Ovary (tissue), 9 donors: ENCODE results near the gene DTX1. TPM values are rescaled to one million over a fixed set of nuclear protein-coding genes. Genes with fewer than 3 reads are reported as not detected.

Source experiments
- DNase-seq, 5 donors: peaks; one replicate each; pipeline ENCODE4 v3.0.0-alpha.2; 2019 to 2020
- H3K27ac ChIP-seq, 2 donors: fragments of 200-600 bp; one replicate each; pipeline versions ENCODE4 v1.5.1 to v1.8.0; 2019 to 2022
- H3K27me3 ChIP-seq: fragments of 200-600 bp; one replicate; pipeline ENCODE4 v1.8.0; 2022
- H3K36me3 ChIP-seq: fragments of 200-600 bp; sonication (generic); one replicate; pipeline ENCODE4 v1.5.1; 2019
- H3K4me1 ChIP-seq: one replicate; pipeline ENCODE4 v1.8.1; 2013; ENCODE audit warnings: mild to moderate bottlenecking, moderate library complexity; ENCODE audit not compliant: insufficient read depth
- H3K4me3 ChIP-seq: fragments of 200-600 bp; sonication (generic); one replicate; pipeline ENCODE4 v1.5.1; 2017
- H3K9me3 ChIP-seq, 2 donors: fragments of 200-600 bp in 1 of 2; sonication (generic) in 1 of 2; one replicate each; pipeline versions ENCODE4 v1.5.1 to v1.8.1; 2013 to 2019; ENCODE audit warnings: mild to moderate bottlenecking in 1 of 2, moderate library complexity in 1 of 2
- CTCF ChIP-seq, 3 donors: fragments of 450-650 bp in 2 of 3; fragments of 200-600 bp in 1 of 3; IDR thresholded peaks; one replicate each; pipeline versions ENCODE4 v1.5.1 to v1.8.0; 2016 to 2022; ENCODE audit warnings: antibody characterized with exemption in 3 of 3, mild to moderate bottlenecking in 1 of 3
- EP300 ChIP-seq: sonication (generic); formaldehyde crosslinking; IDR thresholded peaks from one replicate; pipeline ENCODE4 v1.6.1; 2017; ENCODE audit warnings: antibody characterized with exemption
- POLR2A ChIP-seq: fragments of 450-650 bp; IDR thresholded peaks from one replicate; pipeline ENCODE4 v1.6.1; 2017; ENCODE audit warnings: antibody characterized with exemption, mild to moderate bottlenecking, moderate library complexity
- WGBS, 3 donors: extraction: QIAGEN DNeasy Blood & Tissue Kit in 1 of 3; methylation state at CpG; one replicate each; pipeline versions ENCODE4 v1.1.5 to v1.1.7; 2013 to 2017; 5-methylcytosine and 5-hydroxymethylcytosine counted together
- intact Hi-C, 4 donors: fragments of 100-400 bp; cut with DNase I; formaldehyde crosslinking; loops; one replicate each; pipeline versions ENCODE4 v1.11.0 to v1.15.1; 2022 to 2023
- polyA plus RNA-seq, 2 donors: library from polyadenylated mRNA; stranded (reverse); fragments of 200-250 nt in 1 of 2; fragments of 350-450 nt in 1 of 2; fragmentation: Illumina TruSeq in 1 of 2; extraction: RNeasy Lipid Tissue Mini Kit (QIAGEN cat#74804) in 1 of 2; gene quantifications; one replicate each; pipeline ENCODE4 v1.2.3, GENCODE V29; 2013 to 2014
- total RNA-seq, 7 donors: library from RNA; depleted of rRNA in 2 of 7; stranded (reverse); fragments of >200 nt in 2 of 7; fragmentation: NEBNext Ultra II Directional in 3 of 7; extraction: Animal tissue kit (Norgen Biotek cat#: 25700) in 3 of 7; gene quantifications; one replicate each; pipeline versions ENCODE4 v1.1.0 to v1.2.4, GENCODE V29; 2016 to 2023
- donor health status: DM: no; HTN: no; CAD: no; lungs with moderate emphysema.
- donor health status: DM: no; HTN: no; CAD: no.
- donor health status: Bipolar disorder and iron deficiency.
- donor health status: DM: yes; HTN: yes; CAD: no.
- donor health status: DM: no; HTN: no; CAD: no.
- donor health status: DM: yes; HTN: yes; CAD: no.

Gene DTX1
- total and polyA plus RNA-seq, 9 donors = 0.56 to 5.5 (median 1.6) TPM

- intact Hi-C loops = no loop called here
- no peak for DNase-seq
- Histone ChIP-seq H3K27me3 (no peaks in the 10 kb centered on the region), H3K27ac (no peak overlapping the region), H3K9me3 (no peaks in the 10 kb centered on the region), H3K4me3 (no peak overlapping the region), H3K36me3 (no peaks in the 10 kb centered on the region), H3K4me1 (no peaks in the 10 kb centered on the region)
- no peak for TF ChIP-seq EP300
- no peak for TF ChIP-seq CTCF (IDR thresholded peaks at IDR 0.05)
- no peak for TF ChIP-seq POLR2A
- 84 to 96% (median 95%) methylated on average over 3 of the region's 3 CpGs for WGBS, 3 donors
Observed at GRCh38 chr12:113088037-113088436, 31.5 kb downstream of the DTX1 start.

- TF ChIP-seq EP300 (no peak), POLR2A (no peak), CTCF (IDR thresholded peaks at IDR 0.05) (no peak)
- no peak overlapping the region for H3K4me3 ChIP-seq
- no peaks in the 10 kb centered on the region for H3K9me3 ChIP-seq
- no peak overlapping the region for H3K27ac ChIP-seq
- intact Hi-C loops = no loop called here
- DNase-seq = no peak
- H3K36me3 ChIP-seq = no peaks in the 10 kb centered on the region
- WGBS, 3 donors = 62 to 71% (median 69%) methylated on average over 13 of the region's 13 CpGs
- no peaks in the 10 kb centered on the region for H3K27me3 ChIP-seq
- H3K4me1 ChIP-seq = no peaks in the 10 kb centered on the region
Observed at GRCh38 chr12:113088971-113089756, 32.6 kb downstream of the DTX1 start.

GRCh38 chr12:113089839-113090238 lies 33.3 kb downstream of the DTX1 start:
- no peak overlapping the region for H3K4me3 ChIP-seq
- H3K27me3 ChIP-seq = no peaks in the 10 kb centered on the region
- no peaks in the 10 kb centered on the region for H3K4me1 ChIP-seq
- DNase-seq = no peak
- no peak overlapping the region for H3K27ac ChIP-seq
- no peaks in the 10 kb centered on the region for H3K9me3 ChIP-seq
- H3K36me3 ChIP-seq = no peaks in the 10 kb centered on the region
- intact Hi-C loops = no loop called here
- TF ChIP-seq POLR2A = no peak
- TF ChIP-seq CTCF (IDR thresholded peaks at IDR 0.05) = no peak
- TF ChIP-seq EP300 = no peak

- TF ChIP-seq POLR2A (no peak), CTCF (IDR thresholded peaks at IDR 0.05) (no peak), EP300 (no peak)
- no peaks in the 10 kb centered on the region for H3K36me3 ChIP-seq
- H3K4me1 ChIP-seq = no peaks in the 10 kb centered on the region
- WGBS, 3 donors = 73 to 90% (median 77%) methylated on average over 21 of the region's 21 CpGs
- no peaks in the 10 kb centered on the region for H3K9me3 ChIP-seq
- no peak for DNase-seq
- H3K27me3 ChIP-seq = no peaks in the 10 kb centered on the region
- no peak overlapping the region for H3K4me3 ChIP-seq
- intact Hi-C loops = no loop called here
- no peak overlapping the region for H3K27ac ChIP-seq
Observed at GRCh38 chr12:113090740-113091139, 34.2 kb downstream of the DTX1 start.
